NCI-H187 treated with DMSO at 0.1 percent for 48 hours (cell line): ENCODE measurements around the gene CCND2.

Experiments
- DNase-seq: peaks from one replicate; lab custom pipeline; 2025; lab: John Stamatoyannopoulos, UW

Gene CCND2

DNA sequence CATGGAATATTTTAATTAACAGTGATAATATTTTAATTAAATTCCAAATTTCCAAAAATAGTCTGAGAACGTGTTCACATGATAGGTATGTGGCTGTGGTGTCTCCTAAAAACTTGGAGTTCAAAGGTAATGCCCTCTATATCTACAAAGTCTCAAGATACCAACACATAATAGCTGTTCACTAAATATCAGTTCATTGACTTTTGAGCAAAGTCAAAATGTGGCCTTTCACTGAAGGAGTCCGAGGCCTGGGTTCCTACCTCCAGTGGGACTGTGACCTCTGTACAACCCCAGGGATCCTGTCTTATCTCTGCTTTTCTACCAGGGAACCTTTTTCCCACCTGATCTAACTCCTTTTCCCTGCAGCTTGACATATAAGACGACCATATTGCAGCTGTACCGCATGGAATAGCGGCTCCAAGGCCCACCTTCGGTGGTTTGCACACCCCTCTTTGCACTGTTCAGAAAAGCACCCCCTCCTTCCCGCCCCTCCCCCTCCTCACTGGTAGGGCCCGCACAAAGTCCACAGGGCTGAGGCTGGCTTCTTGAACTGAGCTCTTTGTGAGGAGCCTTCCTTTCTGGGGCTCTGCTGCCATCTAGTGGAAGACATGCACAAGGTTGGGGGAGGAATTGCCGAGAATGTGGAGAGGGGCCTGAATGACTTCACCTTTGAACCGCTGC is 3.1 kb downstream of the CCND2 start:
- DNase-seq = no peak

DNA sequence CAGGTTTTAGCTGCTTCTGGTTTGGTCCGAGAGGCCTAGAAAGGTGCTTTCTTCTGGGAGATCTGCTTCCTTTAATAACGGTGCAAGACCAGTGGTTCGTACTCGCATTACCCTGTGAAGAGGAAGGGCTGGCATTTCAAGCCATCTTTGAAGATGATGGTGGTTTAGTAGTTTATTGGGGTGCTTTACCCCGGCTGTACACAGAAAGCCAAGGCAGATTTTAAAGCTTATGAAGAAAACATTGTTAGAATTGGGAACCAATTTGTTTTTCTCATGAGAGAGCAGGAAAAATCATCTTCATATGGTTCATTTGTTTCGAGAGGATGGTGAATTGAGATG is 3.6 kb downstream of the CCND2 start:
- no peak for DNase-seq

DNA sequence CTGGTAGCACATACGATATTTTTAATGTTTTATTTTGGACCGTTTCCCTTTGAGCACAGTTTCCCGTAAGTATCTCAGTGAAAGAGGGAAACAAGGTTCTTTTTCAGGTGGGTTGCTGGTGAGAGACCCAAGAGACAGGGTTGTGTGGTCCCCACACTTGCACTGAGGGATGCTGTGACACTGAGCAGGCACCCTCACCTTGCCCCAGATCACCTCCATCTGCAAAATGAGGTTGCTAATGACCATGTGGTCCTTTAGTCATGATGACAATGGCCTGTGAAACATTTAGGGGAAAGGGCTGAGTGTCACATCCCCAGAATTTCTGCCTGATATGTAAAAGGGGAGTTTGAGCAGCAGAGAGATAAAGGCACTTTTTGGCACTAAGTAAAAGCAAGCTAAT is 4.3 kb downstream of the CCND2 start:
- no peak for DNase-seq

DNA sequence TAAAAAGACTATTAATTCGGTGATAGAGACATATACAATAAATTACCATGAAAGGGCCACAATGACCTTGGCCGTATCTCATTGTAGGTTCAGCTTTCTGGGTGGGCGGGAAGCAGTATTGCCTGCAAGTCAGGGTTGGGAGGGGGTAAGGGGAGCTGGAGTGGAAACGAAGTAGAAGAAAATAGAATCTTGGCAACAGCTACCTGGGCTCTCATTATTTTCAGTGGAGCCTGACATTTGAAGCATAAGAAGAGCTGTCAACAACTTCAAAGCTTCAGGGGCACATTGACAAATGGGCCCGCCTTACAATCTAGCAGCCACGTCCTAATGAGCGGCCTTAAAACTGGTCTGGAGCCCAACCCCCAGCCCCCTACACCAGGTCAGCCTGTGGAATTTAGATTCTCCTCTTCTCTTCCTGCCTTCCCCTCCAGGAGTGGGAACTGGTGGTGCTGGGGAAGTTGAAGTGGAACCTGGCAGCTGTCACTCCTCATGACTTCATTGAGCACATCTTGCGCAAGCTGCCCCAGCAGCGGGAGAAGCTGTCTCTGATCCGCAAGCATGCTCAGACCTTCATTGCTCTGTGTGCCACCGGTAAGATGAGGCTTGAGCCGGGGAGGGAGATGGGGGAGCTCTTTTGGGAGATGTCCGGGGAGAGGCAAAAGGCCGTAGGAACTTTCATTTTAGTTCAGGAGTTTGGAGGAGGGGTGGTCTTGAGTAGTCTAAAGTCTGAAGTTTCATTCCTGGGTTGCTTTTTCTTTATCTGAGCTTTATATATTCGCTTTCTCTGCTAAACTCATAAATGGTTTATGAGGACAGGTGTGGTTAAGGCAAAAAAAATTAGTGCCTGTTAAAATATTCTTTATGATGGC is 5.0 kb downstream of the CCND2 start:
- DNase-seq = no peak

DNA sequence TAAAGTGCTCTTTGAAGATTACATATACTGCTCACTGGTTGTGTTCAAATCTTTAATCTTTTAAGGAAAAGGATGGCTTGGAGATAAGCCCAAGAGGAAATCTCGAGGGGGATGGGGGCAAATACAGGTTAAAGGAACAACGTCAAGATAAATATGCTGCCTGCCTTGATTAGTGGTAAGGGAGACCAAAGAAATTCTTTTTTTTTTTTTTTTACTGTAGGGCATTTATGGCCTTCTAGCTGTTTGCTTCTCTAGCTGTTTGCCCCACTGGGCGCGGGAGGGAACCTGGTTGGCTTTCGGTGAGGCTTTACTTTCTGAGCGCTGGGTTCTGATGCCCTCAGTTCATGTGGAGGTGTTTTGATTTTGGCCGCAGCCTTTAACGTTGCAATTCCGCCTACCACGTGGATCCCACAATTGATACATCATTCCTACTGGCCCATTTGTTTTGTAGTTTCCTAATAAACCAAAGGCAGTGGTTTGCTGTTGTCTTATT is 5.7 kb downstream of the CCND2 start:
- no peak for DNase-seq

DNA sequence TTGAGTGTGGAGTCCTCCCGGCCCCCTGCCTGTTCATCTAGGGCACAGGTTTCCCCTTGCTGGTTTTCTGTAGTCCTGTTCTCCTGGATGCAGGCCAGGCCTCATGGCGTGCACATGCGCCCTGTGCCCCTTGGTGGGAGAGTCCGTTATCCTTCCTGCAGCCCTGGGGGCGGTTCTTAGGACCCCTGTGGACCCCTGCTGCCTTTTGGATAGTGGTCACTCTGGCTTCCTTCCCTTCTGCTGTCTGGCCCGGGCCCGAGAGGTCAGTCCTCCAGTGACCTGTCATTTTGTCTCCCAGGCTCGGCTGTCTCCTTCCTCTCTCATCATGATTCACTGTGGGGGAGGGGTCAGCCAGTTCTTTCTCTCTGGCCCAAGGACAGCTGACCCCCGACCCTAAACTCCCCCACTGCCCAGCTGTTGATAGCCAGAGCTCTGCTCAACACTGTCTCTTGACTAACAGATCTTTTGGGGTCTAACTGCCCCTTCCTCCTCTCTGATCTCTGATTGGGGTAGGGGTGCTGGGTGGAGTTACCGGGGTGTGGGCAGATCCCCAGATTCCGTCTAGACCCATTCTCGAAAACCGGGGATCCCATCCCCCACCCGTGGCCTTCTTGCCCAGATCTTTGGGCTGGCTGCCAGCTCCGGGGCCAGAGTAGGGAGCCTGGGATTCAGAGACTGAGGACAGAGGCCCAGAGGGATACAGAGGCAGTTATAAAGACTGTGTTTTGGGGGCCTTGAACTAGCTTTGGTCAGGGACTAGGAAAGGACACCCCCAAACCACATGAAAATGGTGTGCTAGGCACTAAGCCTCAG is 7.0 kb downstream of the CCND2 start:
- no peak for DNase-seq

DNA sequence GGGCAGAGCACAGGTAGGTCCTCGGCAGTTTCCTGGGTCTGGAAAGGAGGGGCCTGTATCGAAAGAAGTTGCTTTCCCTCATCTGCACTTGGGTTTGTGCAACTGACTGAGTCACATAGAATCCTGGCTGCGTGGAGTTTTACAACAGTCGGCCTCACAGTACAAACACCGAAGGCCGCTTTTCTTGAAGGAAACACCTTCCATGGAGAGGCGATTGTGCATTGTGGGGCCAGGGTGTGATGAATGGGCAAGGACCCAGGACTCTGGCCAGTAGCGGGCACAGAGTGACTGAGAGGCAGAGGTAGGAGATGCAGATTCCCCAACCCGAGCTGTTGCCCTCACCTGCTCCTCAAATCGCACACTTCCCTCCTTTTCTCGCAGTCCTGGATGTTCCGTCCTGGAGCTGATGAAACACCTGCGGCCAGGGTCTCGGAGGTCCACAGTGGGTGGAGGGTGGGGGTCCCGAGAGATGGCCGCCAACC is 7.7 kb downstream of the CCND2 start:
- no peak for DNase-seq

DNA sequence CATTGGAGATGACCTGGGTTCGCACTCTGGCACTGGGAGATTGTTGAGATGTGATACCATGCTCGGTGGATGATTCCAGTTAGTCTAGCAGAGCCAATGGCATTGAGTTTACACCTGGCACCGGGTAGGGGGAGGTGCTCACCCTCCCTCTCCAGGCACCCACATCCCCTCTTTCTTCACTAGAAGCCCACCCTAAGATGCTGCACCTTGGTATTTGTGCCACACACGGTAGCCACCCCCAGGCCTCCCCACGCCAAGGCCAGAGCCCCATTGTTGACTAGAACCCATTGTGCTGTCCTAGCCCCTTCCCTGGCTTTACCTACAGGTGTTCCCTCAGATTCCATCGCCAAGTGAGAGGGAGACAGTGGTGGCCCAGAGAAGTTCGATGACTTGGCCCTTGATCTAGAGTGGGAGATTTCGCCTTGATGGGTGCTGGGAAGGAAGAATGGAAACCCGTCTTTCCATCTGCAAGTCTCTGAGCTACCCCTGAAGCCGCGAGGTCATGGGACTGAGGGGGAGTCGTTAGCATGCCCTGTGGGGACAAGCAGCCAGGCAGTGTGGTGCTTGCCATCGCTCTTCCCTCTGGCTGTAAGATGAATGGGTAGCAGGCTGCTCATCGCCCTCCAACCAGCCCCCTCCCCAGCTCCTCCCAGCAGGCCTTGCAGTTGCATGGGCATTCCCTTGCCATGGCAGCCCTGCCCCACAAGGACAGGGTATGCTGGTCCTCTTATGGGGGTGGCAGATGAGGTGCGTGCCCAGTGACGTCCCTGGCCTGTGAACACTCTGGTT is 8.7 kb downstream of the CCND2 start:
- DNase-seq = no peak

DNA sequence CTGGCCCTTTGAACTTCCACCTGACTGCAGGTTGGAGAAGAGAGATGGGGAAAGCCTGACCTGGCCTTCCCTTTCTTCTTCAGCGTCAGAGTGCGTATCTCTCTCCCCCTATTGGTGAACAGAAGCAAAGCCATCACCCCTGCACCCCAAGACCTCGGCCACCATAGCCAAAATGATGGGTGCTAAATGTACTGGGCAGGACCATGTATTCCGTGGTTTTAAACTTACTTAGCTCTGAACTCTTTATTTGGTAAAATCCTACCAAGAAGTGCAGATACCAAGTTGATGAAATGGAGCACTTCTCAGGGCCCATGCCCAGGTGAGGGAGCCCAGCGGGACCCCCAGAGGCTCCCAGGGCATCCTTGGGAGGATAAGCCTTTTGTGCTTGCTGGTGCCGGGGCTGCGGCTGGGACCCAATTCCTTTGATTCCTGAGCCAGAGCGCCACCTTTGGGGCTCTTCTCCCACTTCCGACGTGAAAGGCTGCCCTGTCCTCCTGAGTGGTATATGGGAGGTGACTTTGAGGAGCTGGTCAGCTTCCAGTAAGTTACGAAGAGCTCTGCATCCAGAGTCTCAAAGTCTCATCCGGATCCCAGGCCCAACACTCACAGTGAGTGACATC is 9.4 kb downstream of the CCND2 start:
- no peak for DNase-seq

DNA sequence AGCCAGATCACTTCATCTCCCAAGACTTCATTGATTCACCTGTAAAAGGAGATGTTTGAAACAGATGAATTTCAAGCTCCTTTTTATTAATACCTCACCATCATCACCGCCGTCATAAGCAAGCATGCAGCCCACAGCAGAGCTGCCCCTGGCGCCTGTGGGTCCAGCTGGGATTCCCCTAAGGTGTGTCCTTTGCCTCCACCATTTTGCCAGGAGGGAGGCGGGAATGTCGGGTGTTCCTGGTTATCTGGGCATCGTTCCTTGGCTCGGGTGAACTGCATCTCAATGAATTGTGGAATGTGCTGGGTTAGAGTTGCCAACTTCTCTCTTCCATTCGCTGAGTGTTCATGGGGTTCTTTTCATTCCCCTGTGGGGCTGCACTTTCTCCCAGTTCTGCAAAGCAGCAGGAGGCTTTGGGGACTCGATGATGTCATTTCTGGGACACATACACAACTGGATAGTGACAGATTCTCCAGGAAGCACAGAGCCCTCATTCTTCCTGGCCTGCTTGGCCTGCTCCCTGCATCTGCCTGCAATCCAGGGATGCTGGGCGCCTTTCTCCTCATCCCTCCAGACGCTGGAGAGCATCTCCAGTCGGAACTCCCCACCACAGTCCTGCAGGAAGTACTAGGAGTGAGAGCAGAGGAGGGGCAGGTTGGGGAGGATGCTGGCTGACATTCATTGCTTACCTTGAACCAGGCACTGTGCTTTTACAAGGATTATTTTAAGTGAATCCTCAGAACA is 10.1 kb downstream of the CCND2 start:
- no peak for DNase-seq

DNA sequence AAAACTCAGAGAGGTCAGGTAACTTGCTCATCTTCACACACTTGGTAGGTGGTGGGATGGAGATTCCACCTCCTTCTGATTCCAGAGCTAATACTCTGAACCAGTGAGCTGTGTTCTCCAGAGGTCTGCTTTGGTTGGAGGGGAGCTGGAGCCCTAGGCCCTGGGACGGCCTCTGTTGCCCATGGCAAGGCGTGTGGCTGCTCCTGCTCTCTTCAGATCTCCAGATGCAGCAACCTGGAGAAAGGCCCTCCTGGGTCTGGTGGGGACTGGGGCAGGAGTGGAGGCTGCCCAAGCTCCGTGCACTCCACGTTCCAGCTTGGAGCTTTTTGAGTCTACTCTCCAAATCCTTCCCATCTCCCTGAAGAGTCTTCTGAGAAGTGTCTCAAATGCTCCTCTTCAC is 10.7 kb downstream of the CCND2 start:
- no peak for DNase-seq

DNA sequence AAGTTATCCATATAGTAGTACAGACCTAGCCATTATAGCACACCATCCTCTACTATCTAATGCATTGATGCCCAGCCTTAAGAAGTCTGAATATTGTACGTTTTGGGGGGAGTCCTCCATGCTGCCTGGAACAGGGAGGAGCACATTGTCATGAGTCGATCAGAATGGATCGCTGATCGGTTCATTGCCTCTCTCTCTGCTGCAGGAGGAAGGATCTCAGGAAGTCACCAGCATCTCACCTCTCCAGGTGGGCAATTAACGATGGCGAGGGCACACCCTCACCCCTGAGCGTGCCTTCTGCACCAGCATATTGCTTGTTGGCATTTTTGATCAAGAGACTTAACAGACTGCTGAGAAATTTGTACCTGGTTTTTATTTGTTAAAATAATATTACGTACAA is 11.5 kb downstream of the CCND2 start:
- DNase-seq = no peak

DNA sequence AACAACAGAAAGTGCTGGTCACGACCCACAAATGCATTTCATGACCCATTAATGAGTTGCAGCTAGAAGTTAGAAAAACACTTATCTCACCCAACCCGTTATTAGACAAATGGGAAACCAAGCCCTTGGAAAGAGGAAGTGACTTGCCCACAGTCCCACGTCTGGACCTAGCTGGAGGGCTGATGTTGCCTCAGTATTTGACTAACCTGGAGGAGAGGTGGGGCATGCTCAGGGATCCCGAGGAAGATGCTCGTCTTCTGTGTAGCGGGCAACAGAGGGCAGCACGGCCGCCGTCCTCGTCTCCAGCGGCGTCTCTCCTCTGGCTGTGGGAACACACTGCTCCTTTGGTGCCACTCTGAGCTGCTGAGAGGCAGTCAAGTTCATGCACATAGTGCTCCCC is 12.7 kb downstream of the CCND2 start:
- no peak for DNase-seq

DNA sequence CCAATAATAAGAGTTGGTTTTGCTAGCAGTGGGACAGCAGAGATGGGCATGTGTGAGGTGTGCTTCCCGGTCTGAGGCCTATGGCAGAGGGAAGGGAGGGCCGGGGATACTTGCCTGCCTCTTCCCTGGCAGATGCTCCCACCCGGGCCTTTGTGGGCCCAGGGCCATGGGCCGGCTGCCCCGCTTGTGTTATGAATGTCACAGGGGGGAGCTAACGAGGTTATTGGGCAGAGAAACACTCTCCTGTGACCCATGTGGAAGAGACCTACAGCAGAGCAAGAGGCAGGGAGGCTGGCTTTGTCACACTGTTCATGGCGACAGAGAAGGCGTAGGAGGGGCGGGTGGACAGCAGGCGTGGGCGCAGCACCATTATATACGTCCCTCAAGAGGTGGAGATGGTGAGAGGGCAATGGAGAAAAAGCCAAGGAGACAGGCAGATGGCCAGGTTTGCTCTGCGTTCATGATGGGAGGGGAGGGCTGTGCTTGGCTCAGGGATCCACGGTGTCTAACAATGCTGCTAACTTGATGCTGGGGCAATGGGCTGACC is 13.3 kb downstream of the CCND2 start:
- DNase-seq = no peak

DNA sequence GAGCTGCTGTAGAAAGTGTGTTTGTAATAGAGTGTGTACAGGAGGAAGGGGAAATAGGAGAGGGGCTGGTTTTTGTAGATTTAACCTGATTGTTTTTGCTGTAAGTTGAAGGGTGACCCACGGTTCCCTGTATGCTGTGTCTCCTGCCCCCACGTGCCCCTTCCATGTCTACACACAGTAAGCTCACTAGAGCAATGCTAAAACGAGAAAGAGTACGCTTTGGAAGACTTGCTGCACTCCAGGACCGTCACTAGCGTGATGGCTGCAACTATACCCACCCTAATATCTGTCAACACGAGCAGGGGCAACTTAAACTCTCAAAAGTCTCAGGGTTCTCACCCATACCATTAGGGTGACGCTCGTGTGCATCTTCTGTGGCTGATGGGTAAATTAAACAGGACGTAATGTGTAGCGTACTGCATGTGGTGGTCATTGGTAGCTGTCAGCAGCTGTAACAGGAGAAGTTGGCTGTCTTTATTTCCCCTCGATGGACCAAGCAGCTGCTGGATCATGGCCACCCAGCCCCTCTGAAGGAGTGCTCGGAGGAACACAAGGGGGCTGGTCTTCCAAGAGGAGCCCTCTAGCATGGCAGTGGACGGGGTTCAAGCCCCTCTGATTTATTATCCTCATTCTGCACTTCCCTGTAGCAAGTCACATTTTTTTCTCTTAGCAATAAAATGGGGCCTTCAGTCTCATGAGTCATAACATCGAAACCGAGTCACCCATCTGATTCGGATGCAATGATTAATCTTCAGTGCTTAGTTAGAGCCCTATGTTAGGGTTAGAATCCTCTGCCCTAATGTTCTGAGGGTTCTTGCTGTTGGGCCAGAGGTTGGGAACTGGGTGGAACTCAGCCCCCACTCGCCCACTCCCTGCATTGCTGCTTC is 14.0 kb downstream of the CCND2 start:
- DNase-seq = no peak

DNA sequence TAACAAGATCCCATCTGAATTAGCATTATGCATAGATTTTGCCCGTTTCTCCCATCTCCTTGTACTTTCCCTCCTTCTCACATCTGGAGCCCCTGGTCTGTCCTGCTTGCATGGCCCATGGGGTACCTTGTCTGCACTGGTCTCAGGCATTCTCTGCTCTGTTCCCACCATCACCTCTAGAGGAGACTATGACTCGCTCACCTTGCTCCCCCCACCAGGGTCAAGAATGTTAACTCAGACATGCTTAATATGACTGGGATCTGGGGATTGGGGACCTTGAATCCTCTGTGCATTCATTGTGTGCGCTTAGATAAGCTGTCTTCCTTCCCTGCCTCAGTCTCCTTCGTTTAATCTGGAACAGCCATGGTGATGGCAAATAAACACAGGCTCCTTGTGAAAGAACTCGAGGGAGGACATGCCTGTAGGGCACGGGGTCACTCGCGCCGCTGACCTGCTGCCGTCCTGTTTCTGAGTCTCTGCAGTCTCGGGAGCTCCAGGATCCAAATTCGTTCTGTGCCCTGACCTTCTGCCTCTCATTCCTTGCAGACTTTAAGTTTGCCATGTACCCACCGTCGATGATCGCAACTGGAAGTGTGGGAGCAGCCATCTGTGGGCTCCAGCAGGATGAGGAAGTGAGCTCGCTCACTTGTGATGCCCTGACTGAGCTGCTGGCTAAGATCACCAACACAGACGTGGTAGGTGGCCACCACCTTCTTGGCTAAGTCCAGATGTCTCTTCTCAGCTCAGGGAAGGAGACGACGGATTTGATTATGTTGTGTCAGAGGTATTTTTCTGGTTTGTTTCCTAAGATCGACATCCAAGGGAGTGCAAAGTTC is 15.0 kb downstream of the CCND2 start:
- DNase-seq = no peak

DNA sequence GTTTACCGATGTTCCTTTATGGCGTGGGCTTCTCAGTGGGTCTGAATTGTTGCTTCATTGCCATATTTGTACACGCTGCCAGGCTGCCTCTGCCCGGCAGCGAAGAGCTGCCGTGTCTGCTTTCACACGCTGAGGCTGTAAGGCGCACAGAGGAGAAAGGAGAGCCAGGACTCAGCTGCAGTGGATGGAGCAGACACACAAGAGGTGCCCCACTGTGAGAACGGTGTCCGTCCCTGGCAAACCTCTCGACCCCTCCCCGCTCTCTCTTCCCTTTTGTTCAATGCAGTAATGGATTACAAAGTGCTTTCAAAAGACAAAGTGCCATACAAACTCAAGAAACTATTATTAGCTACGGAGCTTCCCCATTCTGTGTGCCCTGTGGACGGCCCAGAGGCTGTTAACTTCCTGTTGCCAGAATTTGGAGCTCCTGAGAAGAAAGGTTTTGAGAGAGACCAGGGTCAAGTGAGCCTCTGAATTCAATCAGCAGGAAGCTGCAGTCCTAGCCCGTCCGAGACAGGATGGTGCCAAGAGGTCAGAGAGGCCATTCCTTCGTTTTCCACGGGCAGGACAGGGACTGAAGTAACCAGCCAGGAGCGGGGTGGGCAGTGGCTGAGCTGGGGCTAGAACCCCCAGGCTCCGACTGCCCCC is 15.8 kb downstream of the CCND2 start:
- no peak for DNase-seq
